GM12872 (cell line): ENCODE data around the gene TERT.

ENCODE experiments used
- CTCF ChIP-seq: IDR thresholded peaks from 3 replicates; pipeline ENCODE4 v1.5.1; 2011; ENCODE audit warnings: low read depth, mild to moderate bottlenecking, low read length, moderate library complexity; ENCODE audit not compliant: insufficient read depth

TERT gene

GRCh38 chr5:1249366-1250280 lies 45.2 kb downstream of the TERT start:
- TF ChIP-seq CTCF: no peak

GRCh38 chr5:1247811-1248210 lies 47.1 kb downstream of the TERT start:
- no peak for TF ChIP-seq CTCF

- TF ChIP-seq CTCF: no peak
Measured at GRCh38 chr5:1246711-1247431, 48.0 kb downstream of the TERT start.

GRCh38 chr5:1245905-1246576 lies 48.8 kb downstream of the TERT start:
- TF ChIP-seq CTCF: no peak

GRCh38 chr5:1244976-1245375 lies 49.9 kb downstream of the TERT start:
- peak; percentile 11; the same call in 1 of the 3 replicates for TF ChIP-seq CTCF

GRCh38 chr5:1244255-1244654 lies 50.6 kb downstream of the TERT start:
- no peak for TF ChIP-seq CTCF
